HUES6 (cell line): ENCODE results near the gene KCNAB2.

Experiments used
- H3K27ac ChIP-seq: 2 replicates; pipeline ENCODE4 v1.7.0; 2013; ENCODE audit warnings: low read depth, mild to moderate bottlenecking, low read length, inconsistent platforms
- H3K27me3 ChIP-seq: 2 replicates; pipeline ENCODE4 v1.6.1; 2013; ENCODE audit warnings: low read length; ENCODE audit not compliant: control insufficient read depth, insufficient read depth
- H3K36me3 ChIP-seq: 2 replicates; pipeline ENCODE4 v1.6.1; 2013; ENCODE audit warnings: low read length; ENCODE audit not compliant: control insufficient read depth, insufficient read depth
- H3K4me1 ChIP-seq: 2 replicates; pipeline ENCODE4 v1.6.1; 2013; ENCODE audit warnings: low read length; ENCODE audit not compliant: control insufficient read depth, insufficient read depth
- H3K4me3 ChIP-seq: 2 replicates; pipeline ENCODE4 v1.5.1; 2013; ENCODE audit warnings: low read depth, low read length
- H3K9ac ChIP-seq: one replicate; pipeline ENCODE4 v1.6.1; 2013; ENCODE audit warnings: mild to moderate bottlenecking, low read length
- H3K9me3 ChIP-seq: 2 replicates; pipeline ENCODE4 v1.6.1; 2013; ENCODE audit warnings: low read depth, low read length; ENCODE audit not compliant: control insufficient read depth, insufficient read depth

Gene KCNAB2

DNA sequence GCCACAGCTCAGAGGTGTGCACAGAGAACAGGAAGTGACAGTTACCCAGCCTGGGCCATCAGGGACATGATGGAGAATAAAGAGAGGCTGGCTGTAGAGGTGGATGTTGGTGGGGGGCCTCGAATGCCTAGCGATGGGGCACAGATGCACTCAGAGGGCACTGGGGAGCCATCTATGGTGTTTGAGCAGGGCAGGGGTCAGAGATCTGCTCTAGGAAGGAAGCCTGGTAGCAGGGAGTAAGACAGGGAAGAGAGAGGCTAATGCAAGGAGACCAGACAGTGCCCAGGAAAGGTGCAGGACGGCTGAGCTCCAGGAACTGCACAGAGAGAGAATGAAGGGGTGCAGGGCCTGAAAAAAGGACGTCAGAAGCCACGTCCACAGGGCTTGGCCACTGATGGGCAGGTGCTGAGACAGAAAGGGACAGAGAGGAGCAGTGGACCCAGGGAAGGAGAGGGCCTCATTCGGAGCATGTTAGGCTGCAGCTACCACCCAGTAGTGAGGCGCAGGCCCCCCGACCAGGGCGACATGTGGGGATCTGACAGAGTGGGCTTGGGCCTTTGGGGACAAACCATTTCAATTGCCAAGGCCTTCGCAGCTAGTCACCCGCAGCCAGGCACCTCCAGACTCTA, 1.1 kb upstream of the KCNAB2 start:
- H3K27me3 ChIP-seq = no peaks in the 10 kb centered on the region
- no peaks in the 10 kb centered on the region for H3K4me1 ChIP-seq
- H3K36me3 ChIP-seq = no peaks in the 10 kb centered on the region
- H3K4me3 ChIP-seq = no peak overlapping the region
- no peak overlapping the region for H3K9ac ChIP-seq
- no peaks in the 10 kb centered on the region for H3K9me3 ChIP-seq
- no peak overlapping the region for H3K27ac ChIP-seq

DNA sequence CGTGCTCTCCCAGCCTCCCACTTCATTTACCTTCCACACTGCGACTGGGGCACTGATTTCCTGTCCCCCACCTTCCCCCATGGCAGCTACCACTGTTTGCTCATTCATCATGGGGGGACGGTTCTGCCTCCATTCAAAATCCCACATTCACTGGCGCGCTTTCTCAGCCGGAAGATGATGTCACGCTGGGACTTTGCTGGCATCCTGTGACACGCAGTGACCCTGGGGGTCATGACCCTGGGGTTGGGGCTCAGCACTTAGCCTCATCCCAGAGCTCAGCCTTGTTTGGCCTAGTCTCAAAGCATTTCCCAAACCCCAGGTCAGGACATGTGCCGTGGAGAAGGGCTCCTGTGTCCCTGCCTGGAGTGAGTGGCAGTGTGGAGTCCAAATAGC, 582 bp upstream of the KCNAB2 start:
- Histone ChIP-seq H3K9me3 (no peaks in the 10 kb centered on the region), H3K27ac (no peak overlapping the region), H3K4me1 (no peaks in the 10 kb centered on the region), H3K9ac (no peak overlapping the region), H3K4me3 (no peak overlapping the region), H3K36me3 (no peaks in the 10 kb centered on the region), H3K27me3 (no peaks in the 10 kb centered on the region)

DNA sequence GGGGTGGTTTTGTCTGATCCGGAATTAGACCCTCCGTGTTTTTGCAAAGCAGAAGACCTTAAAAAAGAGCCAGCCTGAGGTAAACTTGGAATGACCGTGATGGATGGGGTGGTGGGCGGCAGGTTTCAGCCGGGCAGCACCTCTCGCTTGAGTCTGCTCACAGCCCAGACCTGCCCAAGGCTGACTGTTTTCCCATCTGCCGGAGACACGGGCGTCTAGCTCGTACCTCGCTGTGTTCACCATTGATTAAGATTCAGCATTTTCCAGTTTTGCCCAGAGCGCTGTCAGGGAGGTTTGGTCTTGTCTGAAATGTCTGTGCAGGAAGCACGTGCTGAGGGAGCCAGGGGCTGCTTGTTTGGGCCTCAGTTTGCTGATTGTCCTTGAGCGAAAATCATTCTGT, 591 bp downstream of the KCNAB2 start:
- Histone ChIP-seq H3K4me3 (no peak overlapping the region), H3K36me3 (no peaks in the 10 kb centered on the region), H3K27me3 (no peaks in the 10 kb centered on the region), H3K9me3 (no peaks in the 10 kb centered on the region), H3K4me1 (no peaks in the 10 kb centered on the region), H3K9ac (no peak overlapping the region), H3K27ac (no peak overlapping the region)

DNA sequence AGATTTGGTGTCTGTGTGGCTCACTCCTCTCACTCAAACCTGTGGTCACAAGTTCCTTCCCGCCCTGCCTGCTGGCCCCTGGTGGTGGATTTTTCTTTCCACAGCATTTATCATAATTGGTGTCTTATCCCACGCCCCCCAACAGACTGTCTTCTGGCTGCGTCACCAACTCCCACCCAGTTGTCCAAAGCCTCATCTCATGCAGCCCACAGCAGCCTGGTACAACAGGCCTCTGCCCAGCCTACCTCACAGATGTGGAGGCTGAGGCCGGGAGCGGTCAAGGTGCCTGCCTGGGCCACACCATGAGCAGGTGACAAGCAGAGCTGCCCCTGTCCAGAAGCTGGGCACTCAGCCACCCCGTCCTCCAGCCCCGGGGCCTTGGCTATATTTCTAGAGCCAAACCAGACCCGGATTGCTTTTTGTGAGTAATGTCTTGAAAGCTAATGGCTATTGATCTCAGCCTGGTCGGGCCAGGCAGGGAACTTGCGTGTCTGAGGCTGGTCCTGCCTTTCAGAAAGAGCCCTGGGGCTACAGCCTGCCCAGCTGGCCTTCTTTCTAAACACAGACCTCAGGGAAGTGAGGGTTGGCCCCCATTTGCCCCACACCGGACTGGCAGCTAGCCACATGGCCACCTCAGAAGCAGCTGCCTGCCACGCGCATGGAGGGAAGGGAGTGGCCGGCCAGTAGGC, 2.6 kb downstream of the KCNAB2 start:
- Histone ChIP-seq H3K27me3 (no peaks in the 10 kb centered on the region), H3K9ac (no peak overlapping the region), H3K4me3 (no peak overlapping the region), H3K27ac (no peak overlapping the region), H3K4me1 (peaks cover 3% of the 10 kb centered on the region), H3K36me3 (no peaks in the 10 kb centered on the region), H3K9me3 (no peaks in the 10 kb centered on the region)

DNA sequence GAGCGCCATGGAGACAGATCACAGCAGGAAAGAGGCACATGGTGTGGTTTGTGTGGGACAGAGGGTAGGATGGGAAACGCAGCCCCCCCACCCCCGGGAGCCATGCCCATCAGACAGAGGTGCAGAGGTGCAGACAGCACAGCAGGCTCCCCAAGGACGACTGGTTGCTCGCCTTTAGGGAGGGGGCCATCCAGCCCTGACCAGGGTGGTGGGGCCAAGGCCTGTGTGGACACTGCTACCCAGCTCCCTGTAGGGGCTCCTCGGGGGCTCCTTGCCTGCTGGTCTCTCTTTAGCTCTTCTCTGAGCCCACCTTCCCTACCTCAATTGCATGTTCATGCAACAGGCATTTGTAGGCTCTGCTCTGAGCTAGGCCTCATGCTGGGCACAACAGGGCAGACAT, 3.7 kb downstream of the KCNAB2 start:
- H3K9ac ChIP-seq = no peak overlapping the region
- no peak overlapping the region for H3K4me3 ChIP-seq
- H3K27me3 ChIP-seq = no peaks in the 10 kb centered on the region
- H3K9me3 ChIP-seq = no peaks in the 10 kb centered on the region
- peaks cover 3% of the 10 kb centered on the region for H3K4me1 ChIP-seq
- no peak overlapping the region for H3K27ac ChIP-seq
- H3K36me3 ChIP-seq = no peaks in the 10 kb centered on the region

DNA sequence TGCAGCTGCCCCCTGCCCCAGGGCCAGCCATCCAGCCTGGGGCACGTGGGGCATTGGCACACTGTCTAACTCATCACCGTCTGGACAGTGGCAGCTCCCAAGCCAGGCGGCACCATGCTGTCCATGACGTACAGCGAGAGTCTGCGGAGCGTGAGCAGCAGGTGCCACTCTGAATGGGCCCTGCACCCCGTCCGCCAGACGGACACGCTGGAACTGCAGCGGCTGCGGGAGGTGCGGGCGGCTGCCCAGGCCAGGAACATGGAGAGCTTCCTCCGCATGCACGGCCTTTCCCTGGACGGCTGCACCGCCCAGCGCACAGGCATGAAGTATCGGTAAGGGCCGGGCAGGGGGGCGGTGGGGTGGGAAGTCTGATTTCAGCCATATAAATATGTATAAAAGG, 5.7 kb downstream of the KCNAB2 start:
- Histone ChIP-seq H3K4me1 (peaks cover 3% of the 10 kb centered on the region), H3K27ac (no peak overlapping the region), H3K36me3 (no peaks in the 10 kb centered on the region), H3K9ac (no peak overlapping the region), H3K4me3 (no peak overlapping the region), H3K9me3 (no peaks in the 10 kb centered on the region), H3K27me3 (no peaks in the 10 kb centered on the region)

DNA sequence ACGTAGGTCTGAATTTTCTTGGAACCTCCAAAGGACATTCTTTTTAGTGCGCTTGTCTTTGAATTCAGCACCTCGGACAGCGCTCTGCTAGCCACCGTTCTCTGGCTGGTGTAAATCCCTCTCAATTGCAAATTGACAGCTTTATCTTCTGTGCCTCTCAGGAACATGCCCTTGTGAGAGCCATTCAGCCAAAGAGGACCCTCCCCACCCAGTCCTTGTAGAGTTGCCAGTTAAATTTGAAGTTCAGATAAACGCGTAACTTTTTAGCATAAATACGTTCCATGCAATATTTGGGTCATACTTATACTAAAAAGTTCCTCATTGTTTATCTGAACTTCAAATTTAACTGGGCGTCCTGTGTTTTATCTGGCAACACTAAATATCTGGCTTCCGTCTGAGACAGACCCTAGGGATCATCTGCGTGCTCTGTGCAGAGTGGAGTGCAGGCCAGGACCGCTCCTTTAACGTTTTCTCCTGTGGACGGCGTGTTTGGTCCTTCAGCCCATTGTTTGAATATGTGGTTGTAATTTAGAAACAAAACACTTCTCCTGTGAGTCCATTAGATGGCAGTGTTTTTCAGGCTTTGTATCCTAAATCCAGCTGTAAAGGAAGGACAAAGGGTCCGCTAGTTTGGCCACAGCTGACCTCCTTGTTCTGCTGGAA, 7.0 kb downstream of the KCNAB2 start:
- H3K9me3 ChIP-seq = no peaks in the 10 kb centered on the region
- H3K36me3 ChIP-seq = no peaks in the 10 kb centered on the region
- H3K4me3 ChIP-seq = peak overlapping the region; percentile 25; the same call in 1 of the 2 replicates
- H3K4me1 ChIP-seq = peaks cover 3% of the 10 kb centered on the region
- H3K27me3 ChIP-seq = no peaks in the 10 kb centered on the region
- no peak overlapping the region for H3K9ac ChIP-seq
- no peak overlapping the region for H3K27ac ChIP-seq

DNA sequence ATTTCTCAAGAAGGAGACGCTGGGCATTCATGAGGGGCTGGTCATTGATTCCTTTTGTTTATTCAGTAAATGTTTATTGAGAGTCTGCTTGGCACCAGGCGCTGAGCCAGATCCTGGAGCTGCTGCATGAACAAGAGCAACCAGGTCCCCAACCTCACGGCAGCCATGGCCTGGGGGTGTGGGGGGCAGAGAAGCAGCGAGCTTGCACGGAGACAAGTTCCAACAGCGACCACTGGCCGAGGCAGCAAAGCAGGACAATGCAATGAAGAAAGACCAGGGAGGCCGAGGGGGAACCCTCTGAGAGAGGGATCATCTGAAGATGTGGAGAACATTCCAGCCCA, 7.5 kb downstream of the KCNAB2 start:
- no peak overlapping the region for H3K4me3 ChIP-seq
- no peaks in the 10 kb centered on the region for H3K36me3 ChIP-seq
- no peaks in the 10 kb centered on the region for H3K27me3 ChIP-seq
- H3K9me3 ChIP-seq = no peaks in the 10 kb centered on the region
- peaks cover 3% of the 10 kb centered on the region for H3K4me1 ChIP-seq
- H3K27ac ChIP-seq = no peak overlapping the region
- H3K9ac ChIP-seq = no peak overlapping the region

DNA sequence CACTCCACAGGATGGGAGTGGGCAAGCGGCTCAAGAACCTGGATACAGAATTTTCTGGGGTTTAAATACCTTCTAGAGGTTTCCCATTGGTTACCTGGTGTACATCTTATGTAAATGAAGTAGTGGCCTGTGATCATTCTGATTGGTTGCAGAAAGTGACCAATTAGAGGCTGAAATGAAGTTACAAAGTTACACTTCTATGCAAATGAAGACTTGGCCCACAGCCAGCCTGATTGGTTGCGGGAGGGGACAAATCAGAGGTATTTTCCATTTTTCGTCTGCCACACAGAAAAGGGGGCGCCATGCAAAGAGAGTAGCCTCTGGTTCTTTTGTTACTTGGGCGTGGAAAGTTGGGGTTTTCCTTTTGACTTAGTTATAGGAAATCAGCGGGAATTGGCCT, 8.9 kb downstream of the KCNAB2 start:
- H3K36me3 ChIP-seq = no peaks in the 10 kb centered on the region
- no peaks in the 10 kb centered on the region for H3K27me3 ChIP-seq
- no peaks in the 10 kb centered on the region for H3K9me3 ChIP-seq
- H3K9ac ChIP-seq = no peak overlapping the region
- peaks cover 3% of the 10 kb centered on the region for H3K4me1 ChIP-seq
- H3K4me3 ChIP-seq = no peak overlapping the region
- H3K27ac ChIP-seq = no peak overlapping the region

DNA sequence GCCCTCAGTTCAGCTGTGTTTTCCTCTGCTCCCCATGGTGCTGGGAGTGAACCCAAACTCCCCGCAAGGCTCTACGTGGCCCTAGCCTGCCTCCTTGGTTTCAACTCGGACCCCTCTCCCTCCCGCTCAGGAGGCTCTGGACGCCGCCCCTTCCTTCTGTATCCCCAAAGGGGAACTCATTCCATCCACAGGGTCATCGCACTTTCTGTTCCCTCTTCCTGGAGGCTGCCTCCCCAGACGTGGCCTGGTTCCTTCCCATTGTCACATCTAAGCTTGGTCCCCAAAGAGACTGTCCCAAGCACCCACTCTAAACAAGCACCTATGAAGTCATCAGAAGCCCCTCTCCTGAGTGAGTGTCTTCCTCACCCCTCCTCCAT, 10.9 kb downstream of the KCNAB2 start:
- Histone ChIP-seq H3K27ac (no peak overlapping the region), H3K36me3 (no peaks in the 10 kb centered on the region), H3K9ac (no peak overlapping the region), H3K27me3 (no peaks in the 10 kb centered on the region), H3K9me3 (no peaks in the 10 kb centered on the region), H3K4me1 (peaks cover 3% of the 10 kb centered on the region), H3K4me3 (no peak overlapping the region)

DNA sequence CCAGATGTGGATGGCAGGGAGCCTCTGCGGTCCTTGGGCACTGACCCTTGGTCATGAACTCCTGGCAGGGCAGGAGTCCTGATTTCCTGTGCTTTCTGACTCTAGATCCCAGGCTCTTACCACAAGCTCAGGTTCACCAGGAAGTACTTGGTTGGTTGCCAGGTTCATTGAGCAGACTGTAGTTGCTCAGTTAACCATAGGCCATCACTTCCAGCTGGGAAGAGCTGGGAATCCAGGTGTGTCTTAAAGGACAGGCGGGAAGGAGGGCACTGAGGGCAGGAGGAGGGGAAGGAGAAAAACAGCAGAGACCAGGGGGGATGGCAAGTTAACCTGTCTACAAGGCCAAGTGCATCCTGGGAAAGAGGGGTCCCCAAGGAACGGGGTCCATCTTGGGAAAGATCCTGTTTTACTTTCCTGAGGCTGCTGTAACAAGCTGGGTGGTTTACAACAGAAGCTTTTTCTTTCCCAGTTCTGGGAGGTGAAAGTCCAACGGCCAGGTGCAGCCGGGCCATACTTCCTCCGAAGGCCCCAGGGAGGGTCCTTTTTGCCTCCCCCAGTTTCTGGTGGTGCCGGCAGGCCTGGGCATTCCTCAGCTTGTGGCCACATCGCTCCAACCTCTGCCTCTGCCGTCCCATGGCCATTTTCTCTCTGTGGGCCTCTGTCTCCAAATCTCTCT, 11.6 kb downstream of the KCNAB2 start:
- Histone ChIP-seq H3K27me3 (no peaks in the 10 kb centered on the region), H3K4me1 (peaks cover 3% of the 10 kb centered on the region), H3K4me3 (no peak overlapping the region), H3K9me3 (no peaks in the 10 kb centered on the region), H3K36me3 (no peaks in the 10 kb centered on the region), H3K27ac (no peak overlapping the region), H3K9ac (no peak overlapping the region)
